HG02798 (cell line): Measurements from ENCODE around the gene PHOX2A.

Source experiments
- ATAC-seq: cut with Tn5 transposase; IDR thresholded peaks from one replicate; pipeline ENCODE4 v1.9.1; 2021; ENCODE audit warnings: mild to moderate bottlenecking; ENCODE audit not compliant: unreplicated experiment, poor library complexity

The PHOX2A gene

GRCh38 chr11:72189455-72190250 lies 54.3 kb downstream of the PHOX2A start:
- no peak for ATAC-seq
